ENCODE data around the gene HIP1.

Gene HIP1

GRCh38 chr7:75653651-75654050 is 85.1 kb downstream of the HIP1 start:
- H3K27ac Mint-ChIP-seq: no peak overlapping the region
- H3K36me3 Mint-ChIP-seq: no peaks in the 10 kb centered on the region
- H3K4me3 Mint-ChIP-seq: no peak overlapping the region
- no peak for ATAC-seq
- H3K4me1 Mint-ChIP-seq: no peaks in the 10 kb centered on the region
- H3K9me3 Mint-ChIP-seq: no peaks in the 10 kb centered on the region
- H3K27me3 Mint-ChIP-seq: peaks cover 2% of the 10 kb centered on the region

- Mint-ChIP-seq H3K27me3 (peaks cover 10% of the 10 kb centered on the region), H3K36me3 (peaks cover 2% of the 10 kb centered on the region), H3K4me3 (no peak overlapping the region), H3K9me3 (peaks cover 4% of the 10 kb centered on the region), H3K4me1 (no peaks in the 10 kb centered on the region), H3K27ac (no peak overlapping the region)
- no peak for ATAC-seq
Measured at GRCh38 chr7:75652788-75653187, 86.0 kb downstream of the HIP1 start.

GRCh38 chr7:75650681-75651080 is 88.1 kb downstream of the HIP1 start:
- peaks cover 7% of the 10 kb centered on the region for H3K9me3 Mint-ChIP-seq
- H3K4me3 Mint-ChIP-seq: no peak overlapping the region
- no peak overlapping the region for H3K27ac Mint-ChIP-seq
- ATAC-seq: no peak
- no peaks in the 10 kb centered on the region for H3K4me1 Mint-ChIP-seq
- peaks cover 13% of the 10 kb centered on the region for H3K27me3 Mint-ChIP-seq
- H3K36me3 Mint-ChIP-seq: peaks cover 6% of the 10 kb centered on the region

GRCh38 chr7:75650062-75650461 is 88.7 kb downstream of the HIP1 start:
- H3K9me3 Mint-ChIP-seq: peaks cover 7% of the 10 kb centered on the region
- no peaks in the 10 kb centered on the region for H3K4me1 Mint-ChIP-seq
- H3K27ac Mint-ChIP-seq: no peak overlapping the region
- no peak for ATAC-seq
- H3K36me3 Mint-ChIP-seq: peaks cover 6% of the 10 kb centered on the region
- no peak overlapping the region for H3K4me3 Mint-ChIP-seq
- H3K27me3 Mint-ChIP-seq: peaks cover 13% of the 10 kb centered on the region

DNA sequence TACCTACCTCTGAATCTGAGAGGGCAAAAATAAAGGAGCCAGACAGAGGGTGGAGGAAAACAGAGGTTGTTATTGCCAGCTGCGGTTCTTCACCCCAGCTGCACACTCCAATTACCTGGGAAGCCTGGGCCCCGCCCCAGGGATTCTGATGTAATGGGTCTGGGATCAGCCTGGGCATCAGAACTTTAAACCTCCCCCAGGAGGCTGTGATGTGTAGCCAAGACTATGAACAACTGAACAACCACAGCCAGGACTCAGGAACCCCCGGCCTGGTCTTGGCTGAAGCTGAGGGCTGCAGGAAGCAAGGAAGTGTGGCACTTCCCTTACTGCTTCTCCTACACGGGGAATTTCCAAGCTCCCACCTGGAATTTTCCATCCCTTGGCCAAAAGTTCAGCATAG is 89.3 kb downstream of the HIP1 start:
- Mint-ChIP-seq H3K9me3 (peaks cover 7% of the 10 kb centered on the region), H3K4me1 (no peaks in the 10 kb centered on the region), H3K4me3 (no peak overlapping the region), H3K36me3 (peaks cover 6% of the 10 kb centered on the region), H3K27me3 (peaks cover 13% of the 10 kb centered on the region), H3K27ac (no peak overlapping the region)
- no peak for ATAC-seq

DNA sequence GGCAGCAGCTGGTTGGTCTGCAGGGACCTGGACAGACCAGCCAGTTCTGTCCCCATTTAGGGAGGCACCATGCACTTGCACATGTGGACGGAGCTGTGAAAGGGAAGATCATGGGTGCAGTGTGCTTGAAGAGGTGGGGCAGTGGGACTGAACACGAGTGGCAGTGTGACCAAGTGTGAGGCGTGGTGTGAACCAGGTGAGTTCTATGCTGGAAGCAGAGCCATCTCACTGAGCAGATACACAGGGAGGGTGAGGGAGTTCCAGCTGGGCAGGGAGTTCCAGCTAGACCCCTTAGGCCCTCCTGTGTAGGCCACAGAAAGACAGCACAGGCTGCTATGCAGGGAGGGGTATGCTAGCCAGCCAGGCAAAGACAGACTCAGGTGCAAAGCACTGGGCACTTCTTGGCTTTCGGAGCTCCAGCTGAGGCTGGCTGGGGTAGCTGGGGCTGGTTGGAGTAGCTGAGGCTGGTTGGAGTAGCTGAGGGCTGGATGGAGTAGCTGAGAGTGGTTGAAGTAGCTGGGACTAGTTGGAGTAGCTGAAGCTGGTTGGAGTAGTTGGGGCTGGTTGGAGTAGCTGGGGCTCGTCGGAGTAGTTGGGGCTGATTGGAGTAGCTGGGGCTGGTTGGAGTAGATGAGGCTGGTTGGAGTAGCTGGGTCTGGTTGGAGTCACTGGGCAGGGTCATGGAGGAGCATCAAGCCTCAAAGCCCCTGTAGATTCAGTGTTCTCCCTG is 90.9 kb downstream of the HIP1 start:
- H3K36me3 Mint-ChIP-seq: peaks cover 6% of the 10 kb centered on the region
- H3K4me1 Mint-ChIP-seq: peaks cover under 1% of the 10 kb centered on the region
- no peak for ATAC-seq
- peaks cover 7% of the 10 kb centered on the region for H3K9me3 Mint-ChIP-seq
- H3K27me3 Mint-ChIP-seq: peaks cover 13% of the 10 kb centered on the region
- no peak overlapping the region for H3K4me3 Mint-ChIP-seq
- H3K27ac Mint-ChIP-seq: peak overlapping the region; percentile 10

GRCh38 chr7:75646571-75647102 is 92.1 kb downstream of the HIP1 start:
- no peak for ATAC-seq
- Mint-ChIP-seq H3K36me3 (peaks cover 6% of the 10 kb centered on the region), H3K27me3 (peaks cover 13% of the 10 kb centered on the region), H3K27ac (no peak overlapping the region), H3K4me3 (no peak overlapping the region), H3K4me1 (peaks cover 4% of the 10 kb centered on the region), H3K9me3 (peaks cover 7% of the 10 kb centered on the region)

GRCh38 chr7:75645570-75645969 is 93.2 kb downstream of the HIP1 start:
- Mint-ChIP-seq H3K36me3 (peaks cover 6% of the 10 kb centered on the region), H3K4me3 (no peak overlapping the region), H3K9me3 (peaks cover 7% of the 10 kb centered on the region), H3K27ac (no peak overlapping the region), H3K27me3 (peaks cover 13% of the 10 kb centered on the region), H3K4me1 (peaks cover 4% of the 10 kb centered on the region)
- ATAC-seq: no peak

GRCh38 chr7:75644589-75644988 is 94.2 kb downstream of the HIP1 start:
- no peak overlapping the region for H3K27ac Mint-ChIP-seq
- H3K9me3 Mint-ChIP-seq: peaks cover 7% of the 10 kb centered on the region
- peaks cover 6% of the 10 kb centered on the region for H3K36me3 Mint-ChIP-seq
- H3K4me3 Mint-ChIP-seq: no peak overlapping the region
- H3K4me1 Mint-ChIP-seq: peaks cover 10% of the 10 kb centered on the region
- ATAC-seq: no peak
- peaks cover 19% of the 10 kb centered on the region for H3K27me3 Mint-ChIP-seq

DNA sequence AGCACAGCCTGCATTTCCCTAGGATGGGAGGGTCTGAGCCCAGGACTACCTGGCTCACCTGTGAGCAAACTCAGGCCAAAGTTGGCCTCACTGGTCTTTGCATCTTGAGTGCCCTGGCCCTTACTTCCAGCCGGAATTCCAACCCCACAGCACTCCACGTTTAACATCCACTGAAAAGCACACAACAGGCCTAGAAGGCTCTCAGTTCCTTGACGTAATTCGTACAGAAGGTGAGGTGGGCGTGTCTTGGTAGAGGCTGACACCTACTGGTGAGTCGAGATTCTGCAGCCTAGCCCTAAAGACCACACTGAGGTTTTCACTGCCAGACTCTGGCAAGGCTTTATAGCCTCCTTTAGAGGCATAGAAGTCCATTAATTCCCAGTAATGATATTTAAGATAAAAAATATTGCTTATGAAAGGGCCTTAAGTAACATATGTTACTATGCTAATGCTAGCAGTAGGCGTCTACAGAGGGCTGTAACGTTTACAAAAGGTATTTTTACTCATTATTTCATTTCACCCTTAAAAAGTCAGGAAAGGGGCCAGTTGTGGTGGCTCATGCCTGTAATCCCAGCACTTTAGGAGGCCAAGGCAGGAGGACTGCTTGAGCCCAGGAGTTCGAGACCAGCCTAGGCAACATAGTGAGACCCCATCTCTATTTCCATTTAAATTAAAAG is 95.8 kb downstream of the HIP1 start:
- peaks cover 15% of the 10 kb centered on the region for H3K4me1 Mint-ChIP-seq
- no peak overlapping the region for H3K27ac Mint-ChIP-seq

DNA sequence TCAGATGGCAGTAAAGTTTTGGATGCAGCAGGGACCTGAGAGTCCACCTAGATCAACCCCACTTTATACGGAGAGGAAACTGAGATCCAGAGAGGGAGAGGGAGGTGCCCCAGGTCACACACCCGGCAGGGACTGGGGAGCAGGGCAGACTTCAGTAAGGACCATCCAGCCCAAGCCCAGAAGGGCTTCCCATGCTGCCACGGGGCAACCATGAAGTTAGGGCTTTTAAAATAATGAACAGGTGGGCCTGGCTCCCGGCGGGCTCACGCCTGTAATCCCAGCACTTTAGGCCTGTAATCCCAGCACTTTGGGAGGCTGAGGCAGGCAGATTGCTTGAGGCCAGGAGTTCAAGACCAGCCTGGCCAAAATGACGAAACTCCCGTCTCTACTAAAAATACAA is 98.5 kb downstream of the HIP1 start:
- H3K4me1 Mint-ChIP-seq: peaks cover 15% of the 10 kb centered on the region
- H3K27ac Mint-ChIP-seq: peak overlapping the region; percentile 75
- ATAC-seq: no peak
- no peaks in the 10 kb centered on the region for H3K36me3 Mint-ChIP-seq
- H3K4me3 Mint-ChIP-seq: peak overlapping the region; percentile 85
- no peaks in the 10 kb centered on the region for H3K9me3 Mint-ChIP-seq
- peaks cover 12% of the 10 kb centered on the region for H3K27me3 Mint-ChIP-seq

More for the DNA sequence above, 95.8 kb downstream of the HIP1 start:
- Mint-ChIP-seq H3K4me3 (no peak overlapping the region), H3K27me3 (peaks cover 17% of the 10 kb centered on the region), H3K9me3 (peaks cover 5% of the 10 kb centered on the region), H3K36me3 (peaks cover 6% of the 10 kb centered on the region)
- peak; percentile 86 for ATAC-seq

DNA sequence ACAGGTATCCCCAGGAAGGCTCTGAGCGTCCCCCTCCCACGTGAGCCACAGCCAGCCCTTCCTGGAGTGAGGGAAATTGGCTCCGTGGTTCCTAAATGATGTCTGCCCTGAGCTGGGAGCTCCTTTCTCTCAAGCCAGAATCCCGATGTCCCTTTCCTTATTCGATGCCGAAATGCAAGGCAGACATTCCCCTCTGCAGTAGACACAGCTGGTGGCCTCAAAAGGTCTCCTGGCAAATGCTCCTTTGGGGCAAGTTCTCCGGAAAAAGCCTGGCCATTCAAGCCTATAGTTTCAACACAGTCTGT is 98.9 kb downstream of the HIP1 start:
- peaks cover 15% of the 10 kb centered on the region for H3K4me1 Mint-ChIP-seq
- peak overlapping the region; percentile 75 for H3K27ac Mint-ChIP-seq
- no peak for ATAC-seq
- H3K9me3 Mint-ChIP-seq: no peaks in the 10 kb centered on the region
- peak overlapping the region; percentile 85 for H3K4me3 Mint-ChIP-seq
- H3K27me3 Mint-ChIP-seq: peaks cover 12% of the 10 kb centered on the region
- no peaks in the 10 kb centered on the region for H3K36me3 Mint-ChIP-seq

DNA sequence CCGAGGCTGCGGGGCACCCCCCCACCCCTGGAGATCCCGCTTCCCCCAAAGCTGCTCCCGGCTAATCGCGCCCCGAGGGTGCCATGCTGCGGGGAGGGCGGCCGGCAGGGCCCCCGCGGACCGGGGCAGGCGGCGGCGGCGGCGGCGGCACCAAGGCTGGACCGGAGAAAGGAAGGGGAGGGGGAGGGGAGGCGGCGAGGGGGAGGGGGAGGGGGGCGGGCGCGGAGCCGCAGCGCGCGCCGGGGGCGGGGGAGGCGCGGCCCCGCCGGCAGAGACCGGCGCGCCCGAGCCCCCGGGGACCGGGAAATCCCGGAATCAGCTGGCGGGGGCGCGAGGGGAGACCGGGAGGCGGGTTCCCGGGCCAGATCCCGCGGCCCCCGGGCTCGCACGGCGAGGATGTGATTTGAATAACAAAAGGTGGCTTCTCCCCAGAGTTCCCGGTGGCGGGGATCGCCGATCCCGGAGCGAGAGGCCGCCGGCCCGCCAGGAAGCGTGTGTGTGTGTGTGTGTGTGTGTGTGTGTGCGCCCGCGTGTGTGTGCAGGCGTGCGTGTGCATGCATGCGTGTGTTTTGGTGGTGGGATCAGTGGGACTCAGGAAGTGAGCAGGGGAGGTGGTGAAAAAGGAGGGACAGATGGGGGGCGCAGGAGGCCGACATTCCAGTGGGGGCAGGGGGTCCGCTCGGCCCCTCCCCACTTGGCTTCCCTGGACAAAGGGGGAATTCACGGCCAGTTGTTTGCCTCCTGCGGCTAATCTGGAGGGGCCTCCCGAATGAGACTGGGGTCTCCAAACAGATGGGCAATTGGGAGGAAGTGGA is 99.5 kb downstream of the HIP1 start:
- Mint-ChIP-seq H3K4me3 (peak overlapping the region; percentile 85), H3K27me3 (peaks cover 12% of the 10 kb centered on the region), H3K27ac (peak overlapping the region; percentile 75), H3K36me3 (no peaks in the 10 kb centered on the region), H3K4me1 (peaks cover 15% of the 10 kb centered on the region), H3K9me3 (no peaks in the 10 kb centered on the region)
- ATAC-seq: peak; percentile 50

DNA sequence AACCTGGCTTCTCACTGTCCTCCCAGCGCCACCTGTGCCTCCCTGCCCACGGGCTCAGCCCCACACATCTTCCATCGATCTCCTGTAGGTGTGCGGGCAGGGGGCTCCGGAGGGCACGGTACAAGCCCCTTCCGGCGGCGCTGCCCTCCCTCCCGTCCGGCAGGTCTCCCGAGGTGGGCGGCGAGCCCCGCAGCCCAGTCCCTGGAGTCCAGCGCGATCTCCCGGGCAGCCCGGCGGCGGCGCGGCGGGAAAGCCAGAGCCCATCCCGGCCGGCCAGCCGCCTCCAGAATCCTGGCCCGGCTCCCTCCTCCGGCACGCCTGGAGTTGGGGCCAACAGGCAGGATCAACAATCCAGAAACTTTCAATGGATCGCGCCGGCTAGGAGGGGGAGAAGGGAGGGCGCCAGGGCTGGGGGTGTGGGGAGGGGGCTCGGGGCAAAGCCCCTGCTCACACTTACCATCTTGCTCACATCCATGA is 100.1 kb downstream of the HIP1 start:
- H3K27ac Mint-ChIP-seq: no peak overlapping the region
- peak overlapping the region; percentile 43 for H3K4me3 Mint-ChIP-seq
- no peaks in the 10 kb centered on the region for H3K9me3 Mint-ChIP-seq
- peaks cover 12% of the 10 kb centered on the region for H3K27me3 Mint-ChIP-seq
- ATAC-seq: no peak
- H3K36me3 Mint-ChIP-seq: no peaks in the 10 kb centered on the region
- H3K4me1 Mint-ChIP-seq: peaks cover 15% of the 10 kb centered on the region

DNA sequence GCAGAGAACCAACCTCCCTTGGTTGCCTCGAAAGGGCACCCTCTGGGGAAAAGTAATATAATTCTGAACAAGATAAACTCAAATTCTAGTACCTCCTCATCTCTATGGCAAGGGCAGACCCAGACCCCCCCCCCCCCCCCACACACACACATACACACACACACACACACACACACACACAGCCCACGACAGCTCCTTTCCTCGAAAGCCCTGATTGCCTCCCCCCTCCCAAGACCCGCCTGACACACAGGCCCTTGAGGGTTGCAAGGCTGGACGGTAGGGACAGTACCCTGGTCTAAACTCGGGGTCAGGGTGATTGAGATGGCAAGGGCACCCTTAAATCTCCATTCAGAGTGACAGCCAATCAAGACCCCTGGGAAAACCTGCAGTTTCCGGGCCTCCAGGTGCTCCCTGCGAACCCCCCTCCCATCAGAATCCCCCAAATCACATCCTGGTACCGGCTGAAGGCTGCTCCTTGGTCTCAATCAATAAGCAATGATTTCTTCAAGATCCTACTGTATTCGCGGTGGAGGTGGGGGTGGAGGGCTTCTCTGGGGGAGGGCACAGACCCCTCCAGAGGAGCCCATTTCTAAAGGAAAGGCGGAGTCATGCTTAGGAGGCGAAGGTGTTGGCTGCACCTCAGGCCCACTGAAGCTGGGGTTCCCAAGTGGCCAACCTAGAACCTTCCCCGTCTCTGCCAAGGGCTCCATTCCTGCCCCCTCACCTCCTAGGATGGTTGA is 100.7 kb downstream of the HIP1 start:
- no peak for ATAC-seq
- Mint-ChIP-seq H3K4me1 (peaks cover 15% of the 10 kb centered on the region), H3K27me3 (peaks cover 12% of the 10 kb centered on the region), H3K9me3 (no peaks in the 10 kb centered on the region), H3K36me3 (no peaks in the 10 kb centered on the region), H3K4me3 (no peak overlapping the region), H3K27ac (no peak overlapping the region)

All from stimulated activated memory B cell treated with anti-CD40 and anti-IgM and Interleukin-4, amounts not matched to agents 10 μg/mL and 1 μg/mL and 100 μg/mL, for 72 hours (primary cell).